Vagina (tissue), 2 donors: ENCODE results near the gene PDLIM1.

Experiments used
- POLR2AphosphoS5 ChIP-seq, 2 donors: sonication (generic); formaldehyde crosslinking; IDR thresholded peaks; one replicate each; pipeline ENCODE4 v1.9.0; 2017; ENCODE audit warnings: antibody characterized with exemption in 2 of 2, mild to moderate bottlenecking in 2 of 2, low read depth in 1 of 2; ENCODE audit not compliant: insufficient read depth in 1 of 2
- TF ChIP-seq, protein P1 (sequence below), 3 experiments: fragments of 450-650 bp in 2 of 3; fragments of 200-600 bp in 1 of 3; sonication (generic) in 1 of 3; IDR thresholded peaks; one replicate each; pipeline ENCODE4 v1.5.1; 2017 to 2019; ENCODE audit warnings: antibody characterized with exemption in 3 of 3, mild to moderate bottlenecking in 2 of 3, moderate library complexity in 2 of 3

DNA sequence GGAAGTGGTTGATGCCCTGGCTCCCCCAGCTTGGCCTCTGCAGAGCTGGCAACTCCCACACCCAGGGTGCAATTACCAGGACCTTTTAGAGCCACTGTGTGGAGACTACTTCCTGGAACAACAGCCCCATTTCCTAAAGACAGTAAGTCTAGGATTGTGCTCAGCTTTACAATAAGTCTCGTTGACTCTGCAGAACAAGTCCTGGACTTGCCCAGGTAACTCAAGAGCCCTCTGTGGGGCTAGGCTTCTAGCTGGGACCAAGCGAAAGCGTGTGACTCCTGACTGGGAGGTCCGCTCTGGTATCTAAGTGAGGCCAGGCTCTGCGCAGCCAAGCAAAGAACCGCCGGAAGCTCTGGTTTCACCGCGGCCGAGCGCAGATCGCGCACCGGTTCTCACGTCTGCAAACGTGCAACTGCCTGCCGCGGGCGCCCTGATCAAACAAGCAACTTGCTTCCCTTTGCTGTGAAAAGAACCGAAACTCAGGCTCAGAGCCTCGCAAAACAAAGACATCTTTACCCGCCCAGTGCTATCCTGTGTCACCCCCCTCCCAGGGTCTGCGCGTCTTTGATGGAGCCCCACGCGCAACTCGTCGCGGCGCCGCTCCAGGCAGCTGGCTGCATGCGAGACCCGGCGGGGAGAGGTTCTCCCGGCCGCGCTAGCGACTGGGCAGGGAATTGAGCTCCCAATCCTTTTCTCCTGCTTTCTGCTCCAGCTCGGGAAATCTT, 4.4 kb upstream of the PDLIM1 start:
- TF ChIP-seq, protein P1, sequence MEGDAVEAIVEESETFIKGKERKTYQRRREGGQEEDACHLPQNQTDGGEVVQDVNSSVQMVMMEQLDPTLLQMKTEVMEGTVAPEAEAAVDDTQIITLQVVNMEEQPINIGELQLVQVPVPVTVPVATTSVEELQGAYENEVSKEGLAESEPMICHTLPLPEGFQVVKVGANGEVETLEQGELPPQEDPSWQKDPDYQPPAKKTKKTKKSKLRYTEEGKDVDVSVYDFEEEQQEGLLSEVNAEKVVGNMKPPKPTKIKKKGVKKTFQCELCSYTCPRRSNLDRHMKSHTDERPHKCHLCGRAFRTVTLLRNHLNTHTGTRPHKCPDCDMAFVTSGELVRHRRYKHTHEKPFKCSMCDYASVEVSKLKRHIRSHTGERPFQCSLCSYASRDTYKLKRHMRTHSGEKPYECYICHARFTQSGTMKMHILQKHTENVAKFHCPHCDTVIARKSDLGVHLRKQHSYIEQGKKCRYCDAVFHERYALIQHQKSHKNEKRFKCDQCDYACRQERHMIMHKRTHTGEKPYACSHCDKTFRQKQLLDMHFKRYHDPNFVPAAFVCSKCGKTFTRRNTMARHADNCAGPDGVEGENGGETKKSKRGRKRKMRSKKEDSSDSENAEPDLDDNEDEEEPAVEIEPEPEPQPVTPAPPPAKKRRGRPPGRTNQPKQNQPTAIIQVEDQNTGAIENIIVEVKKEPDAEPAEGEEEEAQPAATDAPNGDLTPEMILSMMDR (IDR thresholded peaks at IDR 0.05) = no peak
- TF ChIP-seq POLR2AphosphoS5 (IDR thresholded peaks at IDR 0.05; ENCODE audit: insufficient read depth in 1 of 2, low read depth in 1 of 2) = peak in 1 of 2 donors; percentile 50
